Kidney (tissue), 14 donors: ENCODE data around the gene NKAIN2. TPM values are rescaled to one million over a fixed set of nuclear protein-coding genes. Genes with fewer than 3 reads are reported as not detected.

ENCODE experiments used
- DNase-seq, 5 donors: peaks; one replicate each; pipeline ENCODE4 v3.0.0-alpha.2; 2013 to 2020
- FAIRE-seq: peaks from 2 replicates; lab custom pipeline; 2012; peaks lifted over from hg19 to GRCh38; lab: Jason Lieb, UNC
- H3K27ac ChIP-seq, 2 donors: one replicate each; pipeline ENCODE4 v1.7.0; 2013; ENCODE audit warnings: low read depth in 2 of 2, low read length in 2 of 2, inconsistent platforms in 1 of 2
- H3K27me3 ChIP-seq: one replicate; pipeline ENCODE4 v1.7.1; 2013; ENCODE audit warnings: low read length, inconsistent platforms; ENCODE audit not compliant: control insufficient read depth, insufficient read depth
- H3K36me3 ChIP-seq, 3 donors: one replicate each; pipeline versions ENCODE4 v1.7.0 to v1.7.1; 2013; ENCODE audit warnings: low read length in 3 of 3, control low read depth in 1 of 3, inconsistent platforms in 1 of 3; ENCODE audit not compliant: insufficient read depth in 3 of 3, control insufficient read depth in 2 of 3
- H3K4me1 ChIP-seq, 3 donors: one replicate each; pipeline versions ENCODE4 v1.7.0 to v1.7.1; 2013; ENCODE audit warnings: low read length in 3 of 3, inconsistent platforms in 1 of 3, low read depth in 1 of 3; ENCODE audit not compliant: control insufficient read depth in 2 of 3, insufficient read depth in 2 of 3
- H3K4me3 ChIP-seq, 3 donors: one replicate each; pipeline versions ENCODE4 v1.7.0 to v1.8.1; 2013; ENCODE audit warnings: low read length in 3 of 3, control low read depth in 1 of 3, inconsistent platforms in 1 of 3
- H3K9ac ChIP-seq, 3 donors: one replicate each; pipeline versions ENCODE4 v1.7.0 to v1.7.1; 2013; ENCODE audit warnings: low read length in 3 of 3, control low read depth in 1 of 3, inconsistent platforms in 1 of 3
- H3K9me3 ChIP-seq, 3 donors: one replicate each; pipeline versions ENCODE4 v1.7.0 to v1.7.1; 2013; ENCODE audit warnings: low read length in 3 of 3, control low read depth in 1 of 3, inconsistent platforms in 1 of 3; ENCODE audit not compliant: control insufficient read depth in 2 of 3, insufficient read depth in 1 of 3
- CTCF ChIP-seq: IDR thresholded peaks from 3 replicates; pipeline ENCODE4 v1.5.1; 2012; ENCODE audit warnings: mild to moderate bottlenecking, moderate library complexity, borderline replicate concordance; ENCODE audit not compliant: insufficient read depth; ENCODE audit errors: extremely low read depth
- intact Hi-C: fragments of 100-400 bp; cut with DNase I; formaldehyde crosslinking; loops from one replicate; pipeline ENCODE4 v1.11.1; 2022
- polyA plus RNA-seq: library from polyadenylated mRNA; stranded (reverse); fragments of 350-450 nt; fragmentation: Illumina TruSeq; extraction: RNeasy Lipid Tissue Mini Kit (QIAGEN cat#74804); gene quantifications from one replicate; pipeline ENCODE4 v1.2.3, GENCODE V29; 2014; ENCODE audit warnings: low read depth, low replicate concordance; ENCODE audit not compliant: insufficient read depth
- total RNA-seq: library from RNA; stranded (reverse); fragmentation: NEBNext Ultra II Directional; extraction: Animal tissue kit (Norgen Biotek cat#: 25700); gene quantifications from one replicate; pipeline ENCODE4 v1.2.1, GENCODE V29; 2021
- donor health status: control.
- donor health status: control.
- donor health status: control.
- donor health status: control.
- donor health status: control.
- donor health status: DM: yes; HTN: yes; CAD: no.
- donor health status: Normal renal cell carcinoma (clear cell type).

The NKAIN2 gene
- total and polyA plus RNA-seq, 2 donors from 2014 or later, result 0.39 to 1.8 TPM

- no peaks in the 10 kb centered on the region for H3K27me3 ChIP-seq
- H3K27ac ChIP-seq, result no peak overlapping the region
- DNase-seq (no peak), FAIRE-seq (no peak)
- no peaks in the 10 kb centered on the region for H3K9me3 ChIP-seq
- H3K4me1 ChIP-seq, result no peaks in the 10 kb centered on the region
- intact Hi-C loops, result no loop called here
- TF ChIP-seq CTCF, result no peak
- no peak overlapping the region for H3K9ac ChIP-seq
- H3K4me3 ChIP-seq, result no peak overlapping the region
- no peaks in the 10 kb centered on the region for H3K36me3 ChIP-seq
Measured at GRCh38 chr6:124260337-124260736, 456.7 kb downstream of the NKAIN2 start.

DNA sequence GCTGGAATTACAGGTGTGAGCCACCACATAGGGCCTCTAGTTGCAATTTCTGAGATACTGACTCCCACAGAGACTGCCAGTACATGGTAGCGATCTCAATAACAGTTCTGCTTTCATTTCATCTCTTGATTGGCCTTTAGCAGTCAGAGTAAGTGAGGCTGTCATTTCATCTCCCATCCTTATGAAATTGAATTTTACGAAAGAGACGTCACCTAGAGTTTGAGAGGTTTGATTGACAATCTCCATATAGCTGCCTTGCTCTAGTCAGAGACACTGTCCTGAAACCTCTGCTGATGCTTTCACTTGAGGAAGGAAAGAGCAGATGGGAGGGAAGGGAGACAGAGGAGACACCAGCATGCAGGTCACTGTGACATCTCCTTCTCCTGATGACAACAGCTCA, 466.1 kb downstream of the NKAIN2 start:
- Histone ChIP-seq H3K9ac (no peak overlapping the region), H3K4me1 (no peaks in the 10 kb centered on the region), H3K4me3 (no peak overlapping the region), H3K27me3 (no peaks in the 10 kb centered on the region), H3K27ac (no peak overlapping the region), H3K36me3 (no peaks in the 10 kb centered on the region), H3K9me3 (no peaks in the 10 kb centered on the region)
- no peak for FAIRE-seq
- DNase-seq, result no peak
- TF ChIP-seq CTCF, result no peak
- intact Hi-C loops, result no loop called here

DNA sequence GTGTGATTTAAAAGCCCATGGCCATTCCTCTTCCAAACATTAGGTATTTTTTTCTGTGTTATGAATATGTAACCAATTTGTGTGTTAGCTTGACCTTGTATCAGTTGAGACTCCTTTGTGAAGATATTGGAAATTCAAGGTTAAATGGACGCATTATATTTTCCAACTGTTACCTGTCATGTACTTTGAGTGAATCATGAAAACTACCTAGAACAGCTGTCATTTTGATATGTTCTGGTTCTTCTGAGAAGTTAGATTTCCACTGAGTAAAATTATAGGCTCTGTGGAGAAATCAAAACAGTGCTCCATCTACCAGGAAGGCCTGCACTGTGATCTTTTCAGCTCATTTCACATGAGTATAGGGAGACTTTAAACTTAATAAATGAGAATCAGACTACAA, 470.0 kb downstream of the NKAIN2 start:
- Histone ChIP-seq H3K4me3 (no peak overlapping the region), H3K4me1 (no peaks in the 10 kb centered on the region), H3K27me3 (no peaks in the 10 kb centered on the region), H3K27ac (no peak overlapping the region), H3K36me3 (no peaks in the 10 kb centered on the region), H3K9me3 (no peaks in the 10 kb centered on the region), H3K9ac (no peak overlapping the region)
- FAIRE-seq (no peak), DNase-seq (no peak)
- TF ChIP-seq CTCF, result no peak
- intact Hi-C loops, result no loop called here

GRCh38 chr6:124282541-124282940, 478.9 kb downstream of the NKAIN2 start:
- DNase-seq, result no peak
- Histone ChIP-seq H3K27ac (no peak overlapping the region), H3K9ac (no peak overlapping the region), H3K36me3 (no peaks in the 10 kb centered on the region), H3K27me3 (no peaks in the 10 kb centered on the region), H3K9me3 (no peaks in the 10 kb centered on the region), H3K4me1 (no peaks in the 10 kb centered on the region), H3K4me3 (no peak overlapping the region)
- no peak for FAIRE-seq
- intact Hi-C loops, result no loop called here
- no peak for TF ChIP-seq CTCF
